Activated gamma-delta T cell treated with Interleukin-2 at 50 U/mL for 16 hours (primary cell): Measurements from ENCODE around the gene UBR1.
"Not testable (repeated sequence)": the region's sequence is repeated elsewhere in the genome, so short reads cannot be mapped to it uniquely, and the experiment has no call there.

Source experiments
- DNase-seq: peaks from one replicate; pipeline ENCODE4 v3.0.0-alpha.2; 2020

The UBR1 gene

GRCh38 chr15:42903388-42904324 is 202.2 kb downstream of the UBR1 start:
- DNase-seq = no peak

DNA sequence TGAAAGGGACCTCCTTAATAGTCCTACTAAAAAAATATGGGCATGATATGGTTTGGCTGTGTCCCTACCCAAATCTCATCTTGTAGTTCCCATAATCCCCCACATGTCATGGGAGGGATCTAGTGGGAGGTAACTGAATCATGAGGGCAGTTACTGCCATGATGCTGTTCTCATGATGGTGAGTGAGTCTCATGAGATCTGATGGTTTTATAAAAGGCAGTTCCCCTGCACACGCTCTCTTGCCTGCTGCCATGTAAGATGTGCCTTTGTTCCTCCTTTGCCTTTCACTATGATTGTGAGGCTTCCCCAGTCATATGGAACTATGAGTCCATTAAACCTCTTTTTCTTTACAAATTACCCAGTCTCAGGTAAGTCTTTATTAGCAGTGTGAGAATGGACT is 211.9 kb downstream of the UBR1 start:
- DNase-seq = not testable (repeated sequence)
